GM23248 (cell line): ENCODE results near the gene LMO7. TPM values are rescaled to one million over a fixed set of nuclear protein-coding genes. Genes with fewer than 3 reads are reported as not detected.

Experiments used
- DNase-seq: peaks from one replicate; pipeline ENCODE4 v3.0.0-alpha.2; 2015
- H2AFZ ChIP-seq: fragments of 200-600 bp; sonication (generic); 2 replicates; pipeline ENCODE4 v1.6.1; 2016; ENCODE audit warnings: antibody characterized with exemption
- H3F3A ChIP-seq: fragments of 200-600 bp; sonication (generic); 2 replicates; pipeline ENCODE4 v1.6.1; 2016; ENCODE audit warnings: mild to moderate bottlenecking, antibody characterized with exemption, mixed run types; ENCODE audit not compliant: insufficient read depth
- H3K27ac ChIP-seq: fragments of 200-600 bp; sonication (generic); 2 replicates; pipeline ENCODE4 v1.5.1; 2016; ENCODE audit warnings: mild to moderate bottlenecking
- H3K27me3 ChIP-seq: fragments of 200-600 bp; sonication (generic); replicated peaks from 2 replicates; pipeline ENCODE4 v1.6.1; 2016; ENCODE audit warnings: mild to moderate bottlenecking; ENCODE audit not compliant: insufficient read depth
- H3K36me3 ChIP-seq: fragments of 200-600 bp; sonication (generic); 2 replicates; pipeline ENCODE4 v1.6.1; 2016; ENCODE audit warnings: low read depth, mild to moderate bottlenecking
- H3K4me1 ChIP-seq: fragments of 200-600 bp; sonication (generic); 2 replicates; pipeline ENCODE4 v1.6.1; 2016; ENCODE audit warnings: mild to moderate bottlenecking; ENCODE audit not compliant: insufficient read depth
- H3K4me2 ChIP-seq: fragments of 200-600 bp; sonication (generic); one replicate; pipeline ENCODE4 v1.6.1; 2016; ENCODE audit warnings: mild to moderate bottlenecking; ENCODE audit not compliant: unreplicated experiment
- H3K4me3 ChIP-seq: fragments of 200-600 bp; sonication (generic); 2 replicates; pipeline ENCODE4 v1.5.1; 2016; ENCODE audit warnings: mild to moderate bottlenecking
- H3K79me2 ChIP-seq: fragments of 200-600 bp; sonication (generic); 2 replicates; pipeline ENCODE4 v1.6.1; 2016; ENCODE audit warnings: mild to moderate bottlenecking; ENCODE audit not compliant: insufficient read depth
- H3K9ac ChIP-seq: fragments of 200-600 bp; sonication (generic); 2 replicates; pipeline ENCODE4 v1.6.1; 2016; ENCODE audit warnings: mild to moderate bottlenecking
- H3K9me2 ChIP-seq: fragments of 200-600 bp; sonication (generic); 2 replicates; pipeline ENCODE4 v1.6.1; 2016; ENCODE audit warnings: mixed run types, mild to moderate bottlenecking, moderate library complexity; ENCODE audit not compliant: insufficient read depth
- H3K9me3 ChIP-seq: fragments of 200-600 bp; sonication (generic); one replicate; pipeline ENCODE4 v1.6.1; 2017; ENCODE audit warnings: low read depth
- H4K20me1 ChIP-seq: fragments of 200-600 bp; sonication (generic); 2 replicates; pipeline ENCODE4 v1.6.0; 2016; ENCODE audit not compliant: insufficient read depth
- EZH2 ChIP-seq: fragments of 200-600 bp; sonication (generic); IDR thresholded peaks from 2 replicates; pipeline ENCODE4 v1.6.1; 2018; ENCODE audit warnings: antibody characterized with exemption, mild to moderate bottlenecking; ENCODE audit not compliant: insufficient read depth, poor library complexity, severe bottlenecking
- EZH2phosphoT487 ChIP-seq: fragments of 200-600 bp; sonication (generic); IDR thresholded peaks from 2 replicates; pipeline ENCODE4 v1.6.1; 2018; ENCODE audit warnings: antibody characterized with exemption, moderate library complexity, mild to moderate bottlenecking, low read depth; ENCODE audit not compliant: insufficient read depth
- WGBS, 2 experiments: methylation state at CpG; one replicate each; pipeline ENCODE4 v1.1.6; 2015 to 2017; ENCODE audit warnings: low lambda C conversion rate in 2 of 2, low coverage in 1 of 2; ENCODE audit errors: missing lambda C conversion rate in 2 of 2; 5-methylcytosine and 5-hydroxymethylcytosine counted together
- in situ Hi-C: fragments of 300-500 bp; cut with MboI; formaldehyde crosslinking; loops from 2 replicates; pipeline ENCODE4 v1.15.0; 2020
- polyA plus RNA-seq: library from polyadenylated mRNA; unstranded; fragments of >200 nt; fragmentation: Nextera tagmentation; extraction: Ambion mirVana; gene quantifications from 2 replicates; pipeline ENCODE4 v1.2.1, GENCODE V29; 2016
- total RNA-seq: library from RNA; depleted of rRNA; stranded (reverse); fragments of >200 nt; shearing (Covaris generic); gene quantifications from 2 replicates; pipeline ENCODE4 v1.2.3, GENCODE V29; 2014

LMO7 gene
- total and polyA plus RNA-seq, 2 experiments from 2014 or later: 288 to 318 TPM

DNA sequence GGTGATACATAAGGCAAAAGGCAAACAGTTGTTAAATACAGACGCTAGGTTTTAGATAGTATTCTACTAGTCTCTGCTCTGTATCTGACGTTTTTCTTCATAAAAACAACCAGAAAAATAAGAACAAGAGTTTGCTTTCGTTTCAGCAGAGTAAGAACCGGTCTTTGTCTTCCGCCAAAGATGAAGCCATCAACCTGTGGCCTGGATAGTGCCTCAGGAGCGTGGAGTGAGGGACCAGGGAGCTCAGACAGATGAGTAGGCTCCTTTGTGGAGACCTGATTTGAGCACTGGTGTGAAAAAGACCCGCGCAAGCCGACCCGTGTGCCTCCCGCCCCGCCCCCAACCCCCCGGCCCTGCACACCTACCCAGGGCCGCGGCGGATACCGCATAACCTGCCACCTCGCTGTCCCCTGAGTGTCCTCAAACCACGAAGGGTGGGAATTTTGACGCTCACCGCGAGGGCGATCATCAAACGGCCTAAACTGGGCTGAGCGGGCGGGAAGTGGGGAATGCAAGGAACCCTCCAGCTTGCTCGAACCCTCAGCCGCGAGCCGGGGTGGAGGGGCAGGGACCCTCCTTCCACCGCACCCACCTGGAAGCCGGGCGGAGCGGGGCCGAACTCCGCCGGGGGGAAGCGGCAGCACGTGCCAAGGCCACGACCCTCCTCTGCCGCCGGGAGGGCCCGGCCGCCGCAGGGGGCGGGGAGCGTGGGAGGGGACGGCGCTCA, 866 bp upstream of the LMO7 start:
- Histone ChIP-seq H3K4me1 (peaks cover 34% of the 10 kb centered on the region), H3K36me3 (peaks cover 7% of the 10 kb centered on the region; the same call in 1 of the 2 replicates), H3K27me3 (no peaks in the 10 kb centered on the region), H2AFZ (peak overlapping the region; percentile 76), H3K9ac (peak overlapping the region; percentile 68), H3K9me3 (no peaks in the 10 kb centered on the region), H4K20me1 (peaks cover 7% of the 10 kb centered on the region; the same call in 1 of the 2 replicates), H3K27ac (peak overlapping the region; percentile 71), H3K4me3 (peak overlapping the region; percentile 84), H3K9me2 (no peaks in the 10 kb centered on the region), H3F3A (peaks cover 49% of the 10 kb centered on the region), H3K79me2 (peaks cover 71% of the 10 kb centered on the region), H3K4me2 (peak overlapping the region; percentile 79)
- WGBS, 2 experiments: 6 to 11% methylated on average over 38 to 46 of the region's 49 CpGs
- DNase-seq: peak; percentile 60
- in situ Hi-C loops: no loop called here
- TF ChIP-seq EZH2phosphoT487 (no peak), EZH2 (no peak)

DNA sequence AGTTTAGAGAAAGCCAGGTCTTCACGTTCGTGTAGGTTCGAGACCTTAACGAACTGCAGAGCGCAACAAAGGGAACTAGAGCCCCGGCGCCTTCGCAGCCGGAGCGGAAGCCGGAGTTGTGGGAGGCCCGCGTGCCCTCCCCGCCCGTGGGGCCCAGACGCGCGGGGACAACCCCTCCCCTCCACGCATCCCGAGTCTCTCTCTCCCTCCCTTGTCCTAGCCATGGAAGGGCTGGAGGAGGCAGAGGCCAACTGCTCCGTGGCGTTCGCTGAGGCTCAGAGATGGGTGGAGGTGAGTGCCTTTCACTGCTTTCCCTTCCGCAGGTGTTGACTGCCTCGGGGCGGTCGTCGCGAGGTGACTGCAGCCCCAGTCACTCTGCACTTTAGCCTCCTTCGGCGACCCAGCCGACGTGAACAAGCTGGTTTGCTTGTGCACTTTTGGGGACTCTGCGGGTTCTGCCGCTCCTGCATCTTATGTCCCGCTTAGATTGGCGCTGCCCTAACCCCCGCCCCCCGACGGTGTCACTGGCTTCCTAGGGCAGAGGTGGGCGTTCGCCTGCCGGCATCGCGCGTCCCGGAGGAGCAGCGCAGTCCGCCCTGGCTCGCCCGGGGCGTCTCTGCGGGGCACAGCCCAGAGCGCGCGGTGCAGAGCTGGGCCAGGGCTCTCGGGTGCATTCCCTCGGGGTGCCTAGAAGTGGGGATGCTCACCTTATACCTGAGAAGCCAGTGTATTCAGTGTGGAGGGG, 478 bp downstream of the LMO7 start:
- H3K9ac ChIP-seq: peak overlapping the region; percentile 68
- TF ChIP-seq EZH2phosphoT487: no peak
- no peak for TF ChIP-seq EZH2
- H3K79me2 ChIP-seq: peaks cover 71% of the 10 kb centered on the region
- H3K9me3 ChIP-seq: no peaks in the 10 kb centered on the region
- peak overlapping the region; percentile 84 for H3K4me3 ChIP-seq
- H3K27me3 ChIP-seq: no peaks in the 10 kb centered on the region
- in situ Hi-C loops: no loop called here
- H3K9me2 ChIP-seq: no peaks in the 10 kb centered on the region
- peak overlapping the region; percentile 50 for H2AFZ ChIP-seq
- DNase-seq: peak; percentile 79
- H3K4me2 ChIP-seq: peak overlapping the region; percentile 90
- H3F3A ChIP-seq: peaks cover 47% of the 10 kb centered on the region
- peaks cover 8% of the 10 kb centered on the region for H3K36me3 ChIP-seq
- H4K20me1 ChIP-seq: peaks cover 7% of the 10 kb centered on the region; the same call in 1 of the 2 replicates
- 1 to 2% methylated on average over 54 to 58 of the region's 58 CpGs for WGBS, 2 experiments
- H3K4me1 ChIP-seq: peaks cover 40% of the 10 kb centered on the region
- H3K27ac ChIP-seq: peak overlapping the region; percentile 71

DNA sequence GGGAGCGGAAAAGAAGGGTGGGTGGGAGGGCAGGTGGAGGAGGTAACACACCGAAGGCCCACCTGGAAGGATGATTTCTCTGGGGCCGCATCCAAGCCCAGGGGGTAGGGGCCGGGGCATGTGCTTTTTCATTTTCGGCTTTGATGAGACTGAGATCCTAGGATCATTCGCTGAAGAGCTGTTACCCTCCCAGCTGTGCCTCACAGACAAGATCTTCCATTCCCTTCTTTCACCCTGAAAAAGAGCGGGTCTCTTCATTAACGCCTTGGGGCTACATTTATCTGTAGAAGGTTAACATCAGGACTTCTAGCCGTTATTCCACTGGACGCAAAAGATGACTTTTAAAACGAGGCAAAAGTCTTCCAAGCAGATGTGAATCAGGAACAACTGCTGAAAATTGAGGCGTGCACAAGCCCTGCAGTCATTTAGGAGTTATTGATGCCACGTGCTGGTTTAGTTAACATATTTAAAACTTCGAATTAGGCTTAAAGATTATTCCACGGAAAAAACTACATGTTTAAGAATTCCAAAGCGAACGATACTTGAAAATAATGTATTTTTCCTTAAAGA, 1.1 kb downstream of the LMO7 start:
- H3K4me3 ChIP-seq: peak overlapping the region; percentile 84
- H3K4me1 ChIP-seq: peaks cover 34% of the 10 kb centered on the region
- H3K4me2 ChIP-seq: peak overlapping the region; percentile 90
- peaks cover 71% of the 10 kb centered on the region for H3K79me2 ChIP-seq
- WGBS, 2 experiments: 0 to 1% methylated on average over 14 to 17 of the region's 17 CpGs
- in situ Hi-C loops: no loop called here
- peaks cover 41% of the 10 kb centered on the region for H3F3A ChIP-seq
- H3K9ac ChIP-seq: peak overlapping the region; percentile 68
- peaks cover 7% of the 10 kb centered on the region; the same call in 1 of the 2 replicates for H4K20me1 ChIP-seq
- no peaks in the 10 kb centered on the region for H3K9me2 ChIP-seq
- H2AFZ ChIP-seq: peak overlapping the region; percentile 45
- TF ChIP-seq EZH2phosphoT487: no peak
- TF ChIP-seq EZH2: no peak
- H3K27me3 ChIP-seq: no peaks in the 10 kb centered on the region
- H3K9me3 ChIP-seq: no peaks in the 10 kb centered on the region
- H3K27ac ChIP-seq: peak overlapping the region; percentile 33
- peak; percentile 60 for DNase-seq
- H3K36me3 ChIP-seq: peaks cover 13% of the 10 kb centered on the region

DNA sequence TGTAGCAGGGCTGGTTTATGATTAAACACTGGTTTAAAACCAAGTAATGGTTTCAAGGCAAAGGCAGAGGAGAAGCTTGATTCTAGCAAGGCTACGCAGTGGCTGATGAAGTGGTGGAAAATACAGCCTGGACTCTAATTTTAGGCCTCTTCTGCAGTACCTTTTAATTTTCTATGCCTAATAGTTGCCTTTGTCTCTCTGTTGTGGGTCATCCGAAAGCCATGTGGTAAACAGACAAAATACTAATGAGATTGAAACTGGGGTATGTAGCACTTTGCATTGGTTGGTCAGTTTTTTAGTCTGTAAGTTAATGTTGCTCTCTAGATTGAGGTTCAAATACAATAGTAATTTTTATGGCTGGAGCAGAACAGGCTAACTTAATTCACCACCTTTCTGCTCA, 3.3 kb downstream of the LMO7 start:
- TF ChIP-seq EZH2 (no peak), EZH2phosphoT487 (no peak)
- H3K4me3 ChIP-seq: peak overlapping the region; percentile 84
- no peak overlapping the region for H3K27ac ChIP-seq
- H3K9me2 ChIP-seq: no peaks in the 10 kb centered on the region
- 97 to 100% methylated on average over 2 of the region's 2 CpGs for WGBS, 2 experiments
- H4K20me1 ChIP-seq: peaks cover 22% of the 10 kb centered on the region
- H3F3A ChIP-seq: peaks cover 33% of the 10 kb centered on the region
- in situ Hi-C loops: no loop called here
- H3K9me3 ChIP-seq: no peaks in the 10 kb centered on the region
- H2AFZ ChIP-seq: no peak overlapping the region
- peak overlapping the region; percentile 90 for H3K4me2 ChIP-seq
- no peak for DNase-seq
- peaks cover 88% of the 10 kb centered on the region for H3K79me2 ChIP-seq
- H3K36me3 ChIP-seq: peaks cover 13% of the 10 kb centered on the region
- no peaks in the 10 kb centered on the region for H3K27me3 ChIP-seq
- H3K4me1 ChIP-seq: peaks cover 28% of the 10 kb centered on the region
- peak overlapping the region; percentile 68; the same call in 1 of the 2 replicates for H3K9ac ChIP-seq
